Fibroblast of pulmonary artery (primary cell): Measurements from ENCODE around the gene GATD1.

Source experiments
- DNase-seq: peaks from one replicate; pipeline ENCODE4 v3.0.0-alpha.2; 2010; ENCODE audit warnings: low read depth
- H3K4me3 ChIP-seq: replicated peaks from 2 replicates; pipeline ENCODE4 v1.5.1; 2011; ENCODE audit warnings: low read depth, mild to moderate bottlenecking, control low read depth, low read length, moderate library complexity
- CTCF ChIP-seq: IDR thresholded peaks from 2 replicates; pipeline ENCODE4 v1.5.1; 2011; ENCODE audit warnings: mild to moderate bottlenecking, control low read depth, low read length, inconsistent platforms; ENCODE audit errors: missing control alignments

GATD1 gene

DNA sequence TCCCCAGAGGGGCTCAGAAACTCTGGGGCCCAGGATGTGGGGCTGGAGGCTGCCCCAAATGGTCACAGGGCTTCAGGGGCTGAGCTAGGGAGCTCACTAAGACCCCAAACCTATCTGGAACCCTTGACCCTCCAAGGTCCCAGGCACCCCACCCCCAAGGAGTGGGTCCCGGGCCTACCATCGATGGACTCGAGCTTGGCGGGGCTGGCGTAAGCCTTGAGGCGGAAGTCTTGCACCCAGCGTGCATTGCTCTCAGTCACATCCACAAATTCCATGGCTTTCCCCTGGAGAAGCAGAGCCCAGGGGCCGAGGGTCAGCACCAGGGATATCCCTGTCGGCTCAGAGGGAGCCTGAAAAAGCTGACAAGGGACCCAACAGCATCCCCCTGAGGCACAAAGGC, 3.5 kb downstream of the GATD1 start:
- no peak for TF ChIP-seq CTCF
- no peak for DNase-seq

GRCh38 chr11:773425-773824, 3.9 kb downstream of the GATD1 start:
- TF ChIP-seq CTCF, result no peak
- DNase-seq, result no peak
- H3K4me3 ChIP-seq, result no peak overlapping the region

More for the DNA sequence above, 3.5 kb downstream of the GATD1 start:
- H3K4me3 ChIP-seq, result no peak overlapping the region

GRCh38 chr11:772429-773390, 4.6 kb downstream of the GATD1 start:
- no peak overlapping the region for H3K4me3 ChIP-seq
- DNase-seq, result no peak
- no peak for TF ChIP-seq CTCF

- no peak overlapping the region for H3K4me3 ChIP-seq
- TF ChIP-seq CTCF, result no peak
These were observed 5.6 kb downstream of the GATD1 start for GRCh38 chr11:771617-772204.

GRCh38 chr11:770642-771616, 6.4 kb downstream of the GATD1 start:
- TF ChIP-seq CTCF, result no peak
- no peak overlapping the region for H3K4me3 ChIP-seq
- no peak for DNase-seq

More at GRCh38 chr11:771617-772204, 5.6 kb downstream of the GATD1 start:
- no peak for DNase-seq

- no peak overlapping the region for H3K4me3 ChIP-seq
- DNase-seq, result no peak
- TF ChIP-seq CTCF, result no peak
These were observed 7.2 kb downstream of the GATD1 start for GRCh38 chr11:769887-770641.
